CD8-positive, alpha-beta T cell (primary cell): ENCODE data around the gene VWA3A. TPM values are rescaled to one million over a fixed set of nuclear protein-coding genes. Genes with fewer than 3 reads are reported as not detected.

Source experiments
- total RNA-seq, 46 experiments: library from RNA in 2 of 46; stranded (reverse) in 2 of 46; gene quantifications; one replicate each; pipeline ENCODE4 v1.2.3 and lab custom pipeline; 2021 to 2026

VWA3A gene
- total RNA-seq, 2 experiments from 2014 or later: 0.17 to 0.62 TPM

Other genes starting within 250 kb of the VWA3A start
- gene NPIPB4, start 234.8 kb upstream of the VWA3A start, total RNA-seq: 100 to 1,000 TPM; 173 to 196 TPM
- gene UQCRC2, start 139.2 kb upstream of the VWA3A start, total RNA-seq: 100 to 1,000 TPM; 177 to 186 TPM
- gene PDZD9, start 91.4 kb upstream of the VWA3A start, total RNA-seq: not detected
- gene MOSMO, start 84.4 kb upstream of the VWA3A start, total RNA-seq: 1 to 10 TPM; 2.4 TPM
- gene SDR42E2, start 70.0 kb downstream of the VWA3A start, total RNA-seq: 1 to 10 TPM; 1.1 to 1.2 TPM
- gene EEF2K, start 113.7 kb downstream of the VWA3A start, total RNA-seq: 10 to 100 TPM; 14.4 to 14.6 TPM
- gene POLR3E, start 204.9 kb downstream of the VWA3A start, total RNA-seq: 100 to 1,000 TPM; 300 to 307 TPM